Endothelial cell of umbilical vein (primary cell): ENCODE data around the gene ETFB. TPM values are rescaled to one million over a fixed set of nuclear protein-coding genes. Genes with fewer than 3 reads are reported as not detected.

ENCODE experiments used
- BruUV-seq: library from RNA; stranded (reverse); fragments of 400-500 nt; replicated peaks from 2 replicates; lab custom pipeline; 2021; lab: Mats Ljungman, UMichigan
- CTCF ChIA-PET: fragments of 300-600, 350-600 bp; sonication (Branson Sonifier 250); formaldehyde crosslinking; loops from one replicate; lab custom pipeline; 2021; ENCODE audit warnings: antibody characterized with exemption, inconsistent platforms; lab: Charles Lee
- POLR2A ChIA-PET: fragments of 300-600, 350-600 bp; sonication (Branson Sonifier 250); formaldehyde crosslinking; loops from one replicate; lab custom pipeline; 2021; ENCODE audit warnings: antibody characterized with exemption, inconsistent platforms; lab: Charles Lee
- DNase-seq: peaks from one replicate; pipeline ENCODE4 v3.0.0-alpha.2; 2011; ENCODE audit warnings: low read depth, low spot score
- FAIRE-seq: peaks from 2 replicates; lab custom pipeline; 2011; peaks lifted over from hg19 to GRCh38; lab: Jason Lieb, UNC
- H2AFZ ChIP-seq: 2 replicates; pipeline ENCODE4 v1.6.0; 2012; ENCODE audit warnings: low read depth, low read length, control low read depth, inconsistent platforms
- H3K27ac ChIP-seq: 2 replicates; pipeline ENCODE4 v1.5.1; 2011; ENCODE audit warnings: low read depth, mild to moderate bottlenecking, control low read depth, low read length, moderate library complexity; ENCODE audit not compliant: insufficient read depth
- H3K27me3 ChIP-seq, 2 experiments: 2 replicates each; pipeline versions ENCODE4 v1.6.0 to v1.6.1; 2011; ENCODE audit warnings: low read length in 2 of 2, mixed read lengths in 1 of 2; ENCODE audit not compliant: control insufficient read depth in 2 of 2, insufficient read depth in 2 of 2
- H3K36me3 ChIP-seq, 2 experiments: 2 replicates in 1 of 2; 3 replicates in 1 of 2; pipeline ENCODE4 v1.5.1; 2011; ENCODE audit warnings: low read length in 2 of 2, mild to moderate bottlenecking in 1 of 2, moderate library complexity in 1 of 2; ENCODE audit not compliant: control insufficient read depth in 2 of 2, insufficient read depth in 2 of 2; ENCODE audit errors: extremely low read depth in 1 of 2
- H3K4me1 ChIP-seq: 3 replicates; pipeline ENCODE4 v1.5.1; 2011; ENCODE audit warnings: mild to moderate bottlenecking, low read length; ENCODE audit not compliant: control insufficient read depth, insufficient read depth; ENCODE audit errors: extremely low read depth
- H3K4me2 ChIP-seq: 2 replicates; pipeline ENCODE4 v1.6.1; 2011; ENCODE audit warnings: low read length, control low read depth, mixed read lengths; ENCODE audit not compliant: insufficient read depth
- H3K4me3 ChIP-seq, 3 experiments: fragments of 200-600 bp in 1 of 3; sonication (generic), shearing (Covaris generic) in 1 of 3; replicated peaks in 1 of 3; 2 replicates each; pipeline ENCODE4 v1.5.1; 2011 to 2016; ENCODE audit warnings: control low read depth in 3 of 3, low read length in 3 of 3, mild to moderate bottlenecking in 2 of 3, inconsistent platforms in 1 of 3, low read depth in 1 of 3, moderate library complexity in 1 of 3; ENCODE audit not compliant: insufficient read depth in 1 of 3
- H3K79me2 ChIP-seq: 2 replicates; pipeline ENCODE4 v1.6.0; 2012; ENCODE audit warnings: low read length, inconsistent platforms; ENCODE audit not compliant: control insufficient read depth, insufficient read depth
- H3K9ac ChIP-seq: replicated peaks from 2 replicates; pipeline ENCODE3; 2011; ENCODE audit warnings: low read length, control low read depth; ENCODE audit not compliant: insufficient read depth; ENCODE audit errors: extremely low read depth
- H3K9me1 ChIP-seq: replicated peaks from 3 replicates; pipeline ENCODE4 v1.6.0; 2011; ENCODE audit warnings: mild to moderate bottlenecking, low read length; ENCODE audit not compliant: control insufficient read depth, insufficient read depth; ENCODE audit errors: extremely low read depth
- H3K9me3 ChIP-seq: replicated peaks from 2 replicates; pipeline ENCODE4 v1.5.1; 2012; ENCODE audit warnings: low read length, inconsistent platforms; ENCODE audit not compliant: control insufficient read depth, insufficient read depth
- H4K20me1 ChIP-seq: replicated peaks from 2 replicates; pipeline ENCODE3; 2011; ENCODE audit warnings: mild to moderate bottlenecking, low read length; ENCODE audit not compliant: control insufficient read depth, insufficient read depth; ENCODE audit errors: extremely low read depth
- EZH2 ChIP-seq: IDR thresholded peaks from 2 replicates; pipeline ENCODE4 v1.6.1; 2012; ENCODE audit warnings: borderline replicate concordance, low read depth, mild to moderate bottlenecking, moderate library complexity, low read length, inconsistent platforms; ENCODE audit not compliant: severe bottlenecking
- FOS ChIP-seq: IDR thresholded peaks from 2 replicates; pipeline ENCODE4 v1.6.1; 2011; ENCODE audit warnings: mild to moderate bottlenecking, low read length, moderate library complexity, borderline replicate concordance; ENCODE audit not compliant: insufficient read depth
- GATA2 ChIP-seq: IDR thresholded peaks from 2 replicates; pipeline ENCODE4 v1.7.0; 2011; ENCODE audit warnings: low read depth, mild to moderate bottlenecking, moderate library complexity, mixed read lengths, low read length; ENCODE audit not compliant: insufficient read length, insufficient read depth
- JUN ChIP-seq: IDR thresholded peaks from 2 replicates; pipeline ENCODE4 v1.6.1; 2011; ENCODE audit warnings: borderline replicate concordance, low read depth; ENCODE audit not compliant: insufficient read length, insufficient read depth
- MAX ChIP-seq: IDR thresholded peaks from 2 replicates; pipeline ENCODE4 v1.6.1; 2011; ENCODE audit not compliant: insufficient read depth, insufficient read length
- MYC ChIP-seq: IDR thresholded peaks from one replicate; pipeline ENCODE4 v1.6.1; 2011; ENCODE audit warnings: mild to moderate bottlenecking, low read depth, low read length
- POLR2A ChIP-seq: IDR thresholded peaks from 2 replicates; pipeline ENCODE4 v1.6.1; 2012; ENCODE audit warnings: low read depth, mild to moderate bottlenecking, control low read depth, low read length
- POLR2AphosphoS5 ChIP-seq: IDR thresholded peaks from 2 replicates; pipeline ENCODE4 v1.6.1; 2012; ENCODE audit warnings: low read depth, mild to moderate bottlenecking, control low read depth, low read length, moderate library complexity; ENCODE audit not compliant: insufficient read depth
- dilution Hi-C: fragments of 300-500 bp; cut with MboI; formaldehyde crosslinking; loops from one replicate; pipeline ENCODE4 v1.15.0; 2019; ENCODE audit warnings: low sequenced_read_pairs; ENCODE audit not compliant: extremely low pct_ligation_motif_present
- intact Hi-C: fragments of 100-400 bp; cut with micrococcal nuclease; formaldehyde crosslinking; loops from one replicate; pipeline ENCODE4 v1.10.0; 2022
- polyA plus RNA-seq, 4 experiments: library from polyadenylated mRNA; depleted of rRNA in 3 of 4; stranded (reverse) in 3 of 4; unstranded in 1 of 4; fragments of >200 nt; gene quantifications; 2 replicates each; pipeline versions ENCODE4 v1.2.1 to v1.2.3, GENCODE V29; 2011 to 2012; ENCODE audit warnings: missing spikeins in 1 of 4
- total RNA-seq: library from RNA; stranded (reverse); gene quantifications from 2 replicates; pipeline ENCODE4 v1.2.3, GENCODE V29; 2021
- TF ChIP-seq, protein P1 (sequence below), 2 donors: IDR thresholded peaks; 1 replicate in 1 of 2; 2 replicates in 1 of 2; pipeline ENCODE4 v1.5.1; 2011; ENCODE audit warnings: low read length in 2 of 2, mild to moderate bottlenecking in 2 of 2, moderate library complexity in 2 of 2, control low read depth in 1 of 2, inconsistent platforms in 1 of 2, low read depth in 1 of 2; ENCODE audit not compliant: insufficient read depth in 1 of 2; ENCODE audit errors: extremely low read depth in 1 of 2

Gene ETFB
- total and polyA plus RNA-seq, 2 donors (not counting 3 experiments of a cell fraction or from before 2014, with no cell fraction given): 54.1 to 99.2 TPM

- H3K4me2 ChIP-seq: no peak overlapping the region
- TF ChIP-seq, protein P1, sequence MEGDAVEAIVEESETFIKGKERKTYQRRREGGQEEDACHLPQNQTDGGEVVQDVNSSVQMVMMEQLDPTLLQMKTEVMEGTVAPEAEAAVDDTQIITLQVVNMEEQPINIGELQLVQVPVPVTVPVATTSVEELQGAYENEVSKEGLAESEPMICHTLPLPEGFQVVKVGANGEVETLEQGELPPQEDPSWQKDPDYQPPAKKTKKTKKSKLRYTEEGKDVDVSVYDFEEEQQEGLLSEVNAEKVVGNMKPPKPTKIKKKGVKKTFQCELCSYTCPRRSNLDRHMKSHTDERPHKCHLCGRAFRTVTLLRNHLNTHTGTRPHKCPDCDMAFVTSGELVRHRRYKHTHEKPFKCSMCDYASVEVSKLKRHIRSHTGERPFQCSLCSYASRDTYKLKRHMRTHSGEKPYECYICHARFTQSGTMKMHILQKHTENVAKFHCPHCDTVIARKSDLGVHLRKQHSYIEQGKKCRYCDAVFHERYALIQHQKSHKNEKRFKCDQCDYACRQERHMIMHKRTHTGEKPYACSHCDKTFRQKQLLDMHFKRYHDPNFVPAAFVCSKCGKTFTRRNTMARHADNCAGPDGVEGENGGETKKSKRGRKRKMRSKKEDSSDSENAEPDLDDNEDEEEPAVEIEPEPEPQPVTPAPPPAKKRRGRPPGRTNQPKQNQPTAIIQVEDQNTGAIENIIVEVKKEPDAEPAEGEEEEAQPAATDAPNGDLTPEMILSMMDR (IDR thresholded peaks at IDR 0.05; ENCODE audit: extremely low read depth in 1 of 2, insufficient read depth in 1 of 2, low read depth in 1 of 2, low read length in 2 of 2): no peak
- no peak for TF ChIP-seq GATA2
- TF ChIP-seq FOS: no peak
- TF ChIP-seq MYC: no peak
- no peak for TF ChIP-seq EZH2
- no peak for TF ChIP-seq POLR2AphosphoS5
- TF ChIP-seq MAX: no peak
- no peak for TF ChIP-seq POLR2A
- no peak for TF ChIP-seq JUN
- H3K79me2 ChIP-seq: no peaks in the 10 kb centered on the region
- H3K9me1 ChIP-seq: no peaks in the 10 kb centered on the region
- FAIRE-seq (no peak), DNase-seq (no peak)
- H3K27ac ChIP-seq: no peak overlapping the region
- intact Hi-C loops: no loop called here
- H3K9me3 ChIP-seq: no peaks in the 10 kb centered on the region
- no peak overlapping the region for H2AFZ ChIP-seq
- H3K27me3 ChIP-seq: peaks cover 6 to 7% of the 10 kb centered on the region in 2 experiments
- dilution Hi-C loops: no loop called here
- no peak overlapping the region for H3K9ac ChIP-seq
- ChIA-PET CTCF (no interaction called here), POLR2A (no interaction called here)
- H3K4me1 ChIP-seq: no peaks in the 10 kb centered on the region
- BruUV-seq: no TSS peak
- no peak overlapping the region for H3K4me3 ChIP-seq
- H3K36me3 ChIP-seq: no peaks in the 10 kb centered on the region
- H4K20me1 ChIP-seq: no peaks in the 10 kb centered on the region
Measured at GRCh38 chr19:51324167-51324481, 42.1 kb downstream of the ETFB start.
